HepG2 (cell line): ENCODE measurements around the gene OR2A5.

Experiments
- FIP1L1 ChIP-seq: fragments of 200-400 bp; formaldehyde crosslinking; IDR thresholded peaks from 2 replicates; pipeline ENCODE4 v1.6.1; 2018; ENCODE audit warnings: low read depth, mild to moderate bottlenecking, low read length, moderate library complexity, borderline replicate concordance; ENCODE audit not compliant: insufficient read depth
- HOXA7 ChIP-seq: sonication (generic); formaldehyde crosslinking; IDR thresholded peaks from 2 replicates; pipeline ENCODE4 v1.8.1; 2022; ENCODE audit warnings: mild to moderate bottlenecking, missing genetic modification reagents, moderate library complexity
- KAT7 ChIP-seq: IDR thresholded peaks from 2 replicates; pipeline ENCODE4 v1.6.1; 2018; ENCODE audit warnings: borderline replicate concordance, missing compliant biosample characterization
- SRSF1 ChIP-seq: fragments of 200-400 bp; formaldehyde crosslinking; optimal IDR thresholded peaks from 2 replicates; pipeline ENCODE3; 2017; ENCODE audit warnings: mild to moderate bottlenecking, low read depth, low read length, moderate library complexity
- TFDP2 ChIP-seq: sonication (generic); formaldehyde crosslinking; IDR thresholded peaks from 2 replicates; pipeline ENCODE4 v1.4.0; 2020; ENCODE audit warnings: missing genetic modification reagents
- ZBTB8A ChIP-seq: sonication (generic); formaldehyde crosslinking; IDR thresholded peaks from 2 replicates; pipeline ENCODE4 v1.4.0; 2020; ENCODE audit warnings: mild to moderate bottlenecking, low read depth, missing genetic modification reagents, borderline replicate concordance
- TF ChIP-seq, protein P1 (sequence below): sonication (generic); formaldehyde crosslinking; IDR thresholded peaks from 2 replicates; pipeline ENCODE4 v1.5.0; 2020; ENCODE audit warnings: mild to moderate bottlenecking, missing genetic modification reagents, moderate library complexity

GRCh38 chr7:144100607-144101006 lies 51.9 kb downstream of the OR2A5 start:
- TF ChIP-seq HOXA7 (CRISPR knock-in tag) (no peak), TFDP2 (CRISPR knock-in tag) (no peak), FIP1L1 (no peak), SRSF1 (no peak), ZBTB8A (no peak), KAT7 (CRISPR knock-in tag) (no peak)
- TF ChIP-seq, protein P1, sequence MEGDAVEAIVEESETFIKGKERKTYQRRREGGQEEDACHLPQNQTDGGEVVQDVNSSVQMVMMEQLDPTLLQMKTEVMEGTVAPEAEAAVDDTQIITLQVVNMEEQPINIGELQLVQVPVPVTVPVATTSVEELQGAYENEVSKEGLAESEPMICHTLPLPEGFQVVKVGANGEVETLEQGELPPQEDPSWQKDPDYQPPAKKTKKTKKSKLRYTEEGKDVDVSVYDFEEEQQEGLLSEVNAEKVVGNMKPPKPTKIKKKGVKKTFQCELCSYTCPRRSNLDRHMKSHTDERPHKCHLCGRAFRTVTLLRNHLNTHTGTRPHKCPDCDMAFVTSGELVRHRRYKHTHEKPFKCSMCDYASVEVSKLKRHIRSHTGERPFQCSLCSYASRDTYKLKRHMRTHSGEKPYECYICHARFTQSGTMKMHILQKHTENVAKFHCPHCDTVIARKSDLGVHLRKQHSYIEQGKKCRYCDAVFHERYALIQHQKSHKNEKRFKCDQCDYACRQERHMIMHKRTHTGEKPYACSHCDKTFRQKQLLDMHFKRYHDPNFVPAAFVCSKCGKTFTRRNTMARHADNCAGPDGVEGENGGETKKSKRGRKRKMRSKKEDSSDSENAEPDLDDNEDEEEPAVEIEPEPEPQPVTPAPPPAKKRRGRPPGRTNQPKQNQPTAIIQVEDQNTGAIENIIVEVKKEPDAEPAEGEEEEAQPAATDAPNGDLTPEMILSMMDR, result no peak
